Transverse colon (tissue), 4 donors: ENCODE data around the gene SLC2A5. TPM values are rescaled to one million over a fixed set of nuclear protein-coding genes. Genes with fewer than 3 reads are reported as not detected.
A peak's percentile ranks its signal among the peaks of the same experiment; 100 is the strongest.

ENCODE experiments used
- DNase-seq: peaks from one replicate; pipeline ENCODE4 v3.0.0-alpha.2; 2019
- H3K27ac ChIP-seq, 4 donors: fragments of 200-600 bp; sonication (generic); 2 replicates each; pipeline ENCODE4 v1.5.1; 2016 to 2018; ENCODE audit warnings: inconsistent platforms in 4 of 4
- H3K27me3 ChIP-seq: fragments of 200-600 bp; sonication (generic); 2 replicates; pipeline ENCODE4 v1.5.1; 2017; ENCODE audit warnings: inconsistent platforms
- H3K36me3 ChIP-seq, 4 donors: fragments of 200-600 bp; sonication (generic); 2 replicates each; pipeline ENCODE4 v1.5.1; 2017 to 2019; ENCODE audit warnings: inconsistent platforms in 4 of 4
- H3K4me1 ChIP-seq, 4 donors: fragments of 200-600 bp; sonication (generic); 2 replicates each; pipeline ENCODE4 v1.5.1; 2017 to 2020; ENCODE audit warnings: inconsistent platforms in 4 of 4
- H3K4me3 ChIP-seq, 4 donors: fragments of 200-600 bp; sonication (generic); 1 replicate in 1 of 4; 2 replicates in 3 of 4; pipeline versions ENCODE4 v1.5.1 to v1.6.1; 2017 to 2019; ENCODE audit warnings: inconsistent platforms in 4 of 4
- H3K9me3 ChIP-seq, 2 donors: fragments of 200-600 bp; sonication (generic); 2 replicates each; pipeline ENCODE4 v1.5.1; 2017 to 2019; ENCODE audit warnings: inconsistent platforms in 2 of 2
- EP300 ChIP-seq: sonication (generic); formaldehyde crosslinking; IDR thresholded peaks from one replicate; pipeline ENCODE4 v1.6.1; 2017; ENCODE audit warnings: antibody characterized with exemption, low read depth
- POLR2A ChIP-seq: fragments of 450-650 bp; IDR thresholded peaks from one replicate; pipeline ENCODE4 v1.6.1; 2016; ENCODE audit warnings: antibody characterized with exemption, mild to moderate bottlenecking, moderate library complexity
- POLR2AphosphoS5 ChIP-seq, 3 donors: sonication (generic); formaldehyde crosslinking; IDR thresholded peaks; one replicate each; pipeline ENCODE4 v1.6.1; 2016; ENCODE audit warnings: antibody characterized with exemption in 3 of 3
- WGBS, 2 donors: methylation state at CpG; one replicate each; pipeline ENCODE4 v1.1.5; 2018; ENCODE audit warnings: low coverage in 1 of 2; 5-methylcytosine and 5-hydroxymethylcytosine counted together
- in situ Hi-C, 4 donors: fragments of 200-750 bp; cut with MboI; loops; one replicate each; pipeline versions ENCODE4 v1.15.0 to v1.15.1; 2017; ENCODE audit warnings: low sequenced_read_pairs in 3 of 4, low pct_ligation_motif_present in 1 of 4, low pct_unique_long_range_greater_than_20kb in 1 of 4
- intact Hi-C: fragments of 100-400 bp; cut with DNase I; formaldehyde crosslinking; loops from one replicate; pipeline ENCODE4 v1.15.1; 2023; ENCODE audit warnings: low total_unique reads
- small RNA-seq, 4 donors: library from RNA; depleted of rRNA; stranded (forward); fragments of <200 nt; gene quantifications; one replicate each; pipeline ENCODE3, GENCODE V24; 2016
- total RNA-seq, 4 donors: library from RNA; depleted of rRNA; stranded (reverse); fragments of >200 nt; gene quantifications; one replicate each; pipeline ENCODE4 v1.1.0, GENCODE V29; 2016
- TF ChIP-seq, protein P1 (sequence below), 5 experiments: fragments of 200-600 bp in 3 of 5; fragments of 450-650 bp in 2 of 5; sonication (generic) in 3 of 5; IDR thresholded peaks; 1 replicate in 2 of 5; 2 replicates in 3 of 5; pipeline ENCODE4 v1.5.1; 2016 to 2017; ENCODE audit warnings: antibody characterized with exemption in 5 of 5, inconsistent platforms in 3 of 5, mild to moderate bottlenecking in 2 of 5, moderate library complexity in 1 of 5

The SLC2A5 gene
- total RNA-seq, 4 donors from 2014 or later, result 5.9 to 21.3 (median 13.3) TPM

GRCh38 chr1:8987881-8988617, 81.4 kb downstream of the SLC2A5 start:
- TF ChIP-seq, protein P1, sequence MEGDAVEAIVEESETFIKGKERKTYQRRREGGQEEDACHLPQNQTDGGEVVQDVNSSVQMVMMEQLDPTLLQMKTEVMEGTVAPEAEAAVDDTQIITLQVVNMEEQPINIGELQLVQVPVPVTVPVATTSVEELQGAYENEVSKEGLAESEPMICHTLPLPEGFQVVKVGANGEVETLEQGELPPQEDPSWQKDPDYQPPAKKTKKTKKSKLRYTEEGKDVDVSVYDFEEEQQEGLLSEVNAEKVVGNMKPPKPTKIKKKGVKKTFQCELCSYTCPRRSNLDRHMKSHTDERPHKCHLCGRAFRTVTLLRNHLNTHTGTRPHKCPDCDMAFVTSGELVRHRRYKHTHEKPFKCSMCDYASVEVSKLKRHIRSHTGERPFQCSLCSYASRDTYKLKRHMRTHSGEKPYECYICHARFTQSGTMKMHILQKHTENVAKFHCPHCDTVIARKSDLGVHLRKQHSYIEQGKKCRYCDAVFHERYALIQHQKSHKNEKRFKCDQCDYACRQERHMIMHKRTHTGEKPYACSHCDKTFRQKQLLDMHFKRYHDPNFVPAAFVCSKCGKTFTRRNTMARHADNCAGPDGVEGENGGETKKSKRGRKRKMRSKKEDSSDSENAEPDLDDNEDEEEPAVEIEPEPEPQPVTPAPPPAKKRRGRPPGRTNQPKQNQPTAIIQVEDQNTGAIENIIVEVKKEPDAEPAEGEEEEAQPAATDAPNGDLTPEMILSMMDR (IDR thresholded peaks at IDR 0.05), result peak; percentile 79 to 97 (median 94)
- TF ChIP-seq POLR2A (no peak), POLR2AphosphoS5 (IDR thresholded peaks at IDR 0.05) (no peak), EP300 (no peak)
- peaks cover 4 to 22% (median 12%) of the 10 kb centered on the region in 4 donors for H3K4me1 ChIP-seq
- no peak overlapping the region for H3K4me3 ChIP-seq
- WGBS, 2 donors, result 28% methylated on average over 9 of the region's 9 CpGs; no CpG with 5 or more reads in 1 of the 2 donors
- H3K27me3 ChIP-seq, result no peaks in the 10 kb centered on the region
- peak overlapping the region in 1 of 4 donors; percentile 14 for H3K27ac ChIP-seq
- intact Hi-C loops, result loop anchor here (2.0 kb wide), 1 partner anchor 69 kb away; no protein-coding TSS in a partner anchor
- H3K9me3 ChIP-seq, result no peaks in the 10 kb centered on the region
- in situ Hi-C loops, result loop anchor here in 2 of 4 donors (10.0 kb wide), 1 partner anchor 63 kb away; no protein-coding TSS in a partner anchor
- DNase-seq, result peak; percentile 52
- no peaks in the 10 kb centered on the region for H3K36me3 ChIP-seq

- H3K27me3 ChIP-seq, result no peaks in the 10 kb centered on the region
- H3K36me3 ChIP-seq, result no peaks in the 10 kb centered on the region
- peak overlapping the region; percentile 16 to 59 (median 52) for H3K27ac ChIP-seq
- TF ChIP-seq POLR2AphosphoS5 (IDR thresholded peaks at IDR 0.05), result no peak
- TF ChIP-seq POLR2A, result no peak
- TF ChIP-seq, protein P1 (IDR thresholded peaks at IDR 0.05), result no peak
- TF ChIP-seq EP300, result no peak
- intact Hi-C loops, result no loop called here
- no peak overlapping the region for H3K4me3 ChIP-seq
- peaks cover 4 to 22% (median 12%) of the 10 kb centered on the region in 4 donors for H3K4me1 ChIP-seq
- in situ Hi-C loops, result loop anchor here in 2 of 4 donors (10.0 kb wide), 1 partner anchor 62 kb away; no protein-coding TSS in a partner anchor
- 71% methylated on average over 10 of the region's 10 CpGs; no CpG with 5 or more reads in 1 of the 2 donors for WGBS, 2 donors
- no peak for DNase-seq
- H3K9me3 ChIP-seq, result no peaks in the 10 kb centered on the region
Observed at GRCh38 chr1:8986814-8987190, 82.6 kb downstream of the SLC2A5 start.

- H3K36me3 ChIP-seq, result no peaks in the 10 kb centered on the region
- no peaks in the 10 kb centered on the region for H3K27me3 ChIP-seq
- peaks cover 4 to 22% (median 12%) of the 10 kb centered on the region in 4 donors for H3K4me1 ChIP-seq
- H3K27ac ChIP-seq, result peak overlapping the region; percentile 16 to 59 (median 52)
- DNase-seq, result peak; percentile 80
- intact Hi-C loops, result no loop called here
- WGBS, 2 donors, result 55 to 100% methylated on average over 1 to 14 of the region's 14 CpGs
- in situ Hi-C loops, result loop anchor here in 2 of 4 donors (10.0 kb wide), 1 partner anchor 61 kb away; no protein-coding TSS in a partner anchor
- TF ChIP-seq POLR2A, result no peak
- TF ChIP-seq EP300, result no peak
- TF ChIP-seq POLR2AphosphoS5 (IDR thresholded peaks at IDR 0.05), result peak; percentile 44 to 61 (median 53)
- TF ChIP-seq, protein P1 (IDR thresholded peaks at IDR 0.05), result no peak
- H3K9me3 ChIP-seq, result no peaks in the 10 kb centered on the region
- H3K4me3 ChIP-seq, result no peak overlapping the region
Observed at GRCh38 chr1:8985915-8986813, 83.3 kb downstream of the SLC2A5 start.

Small RNAs within 50 kb of the gene (small RNA-seq; reads per million reads assigned to genes)
- gene RF00424, result 0 to 0.12 (median 0) reads per million in 4 donors

Other genes starting within 250 kb of the SLC2A5 start
- gene ENO1, start 190.9 kb downstream of the SLC2A5 start, total RNA-seq, result 100 to 1,000 TPM; 202 to 407 (median 320) TPM
- gene CA6, start 123.8 kb downstream of the SLC2A5 start, total RNA-seq, result not detected
- gene SLC2A7, start 43.2 kb downstream of the SLC2A5 start, total RNA-seq, result not detected
- 10 to 100 TPM in 2 of 4 donors, 1 to 10 TPM in 2; 6.4 to 14.3 (median 9.8) TPM for gene GPR157, start 59.5 kb upstream of the SLC2A5 start, total RNA-seq
- gene H6PD, start 165.1 kb upstream of the SLC2A5 start, total RNA-seq, result 10 to 100 TPM; 24.1 to 49.4 (median 26.7) TPM
- gene SPSB1, start 223.3 kb upstream of the SLC2A5 start, total RNA-seq, result 10 to 100 TPM; 40.0 to 82.1 (median 52.6) TPM